Measurements from ENCODE around the gene CELF2. TPM values are rescaled to one million over a fixed set of nuclear protein-coding genes. Genes with fewer than 3 reads are reported as not detected.

CELF2 gene
- total RNA-seq, 4 donors from 2014 or later: 8.7 to 28.6 (median 22.9) TPM

GRCh38 chr10:11043446-11044127 lies 25.9 kb downstream of the CELF2 start:
- Histone ChIP-seq H3K4me1 (peaks cover 16% of the 10 kb centered on the region), H3K36me3 (no peaks in the 10 kb centered on the region), H3K9me3 (no peaks in the 10 kb centered on the region), H3K27ac (no peak overlapping the region), H3K4me3 (no peak overlapping the region), H3K27me3 (no peaks in the 10 kb centered on the region)
- TF ChIP-seq, protein P1, sequence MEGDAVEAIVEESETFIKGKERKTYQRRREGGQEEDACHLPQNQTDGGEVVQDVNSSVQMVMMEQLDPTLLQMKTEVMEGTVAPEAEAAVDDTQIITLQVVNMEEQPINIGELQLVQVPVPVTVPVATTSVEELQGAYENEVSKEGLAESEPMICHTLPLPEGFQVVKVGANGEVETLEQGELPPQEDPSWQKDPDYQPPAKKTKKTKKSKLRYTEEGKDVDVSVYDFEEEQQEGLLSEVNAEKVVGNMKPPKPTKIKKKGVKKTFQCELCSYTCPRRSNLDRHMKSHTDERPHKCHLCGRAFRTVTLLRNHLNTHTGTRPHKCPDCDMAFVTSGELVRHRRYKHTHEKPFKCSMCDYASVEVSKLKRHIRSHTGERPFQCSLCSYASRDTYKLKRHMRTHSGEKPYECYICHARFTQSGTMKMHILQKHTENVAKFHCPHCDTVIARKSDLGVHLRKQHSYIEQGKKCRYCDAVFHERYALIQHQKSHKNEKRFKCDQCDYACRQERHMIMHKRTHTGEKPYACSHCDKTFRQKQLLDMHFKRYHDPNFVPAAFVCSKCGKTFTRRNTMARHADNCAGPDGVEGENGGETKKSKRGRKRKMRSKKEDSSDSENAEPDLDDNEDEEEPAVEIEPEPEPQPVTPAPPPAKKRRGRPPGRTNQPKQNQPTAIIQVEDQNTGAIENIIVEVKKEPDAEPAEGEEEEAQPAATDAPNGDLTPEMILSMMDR (IDR thresholded peaks at IDR 0.05): no peak
- TF ChIP-seq EP300 (IDR thresholded peaks at IDR 0.05) (no peak), POLR2A (IDR thresholded peaks at IDR 0.05) (no peak), POLR2AphosphoS5 (IDR thresholded peaks at IDR 0.05) (no peak)
- no peak for DNase-seq (ENCODE audit: low spot score in 2 of 2)
- WGBS: 91% methylated on average over 22 of the region's 23 CpGs

- DNase-seq (ENCODE audit: low spot score in 2 of 2): no peak
- Histone ChIP-seq H3K4me1 (peaks cover 33% of the 10 kb centered on the region), H3K27ac (peak overlapping the region; percentile 79), H3K27me3 (no peaks in the 10 kb centered on the region), H3K9me3 (no peaks in the 10 kb centered on the region), H3K4me3 (no peak overlapping the region), H3K36me3 (no peaks in the 10 kb centered on the region)
- TF ChIP-seq POLR2A (IDR thresholded peaks at IDR 0.05) (no peak), EP300 (IDR thresholded peaks at IDR 0.05) (no peak), POLR2AphosphoS5 (IDR thresholded peaks at IDR 0.05) (no peak)
- TF ChIP-seq, protein P1 (IDR thresholded peaks at IDR 0.05): no peak
- 100% methylated on average over 3 of the region's 3 CpGs for whole genome bisulfite sequencing
These were observed 27.8 kb downstream of the CELF2 start for GRCh38 chr10:11045487-11045886.

DNA sequence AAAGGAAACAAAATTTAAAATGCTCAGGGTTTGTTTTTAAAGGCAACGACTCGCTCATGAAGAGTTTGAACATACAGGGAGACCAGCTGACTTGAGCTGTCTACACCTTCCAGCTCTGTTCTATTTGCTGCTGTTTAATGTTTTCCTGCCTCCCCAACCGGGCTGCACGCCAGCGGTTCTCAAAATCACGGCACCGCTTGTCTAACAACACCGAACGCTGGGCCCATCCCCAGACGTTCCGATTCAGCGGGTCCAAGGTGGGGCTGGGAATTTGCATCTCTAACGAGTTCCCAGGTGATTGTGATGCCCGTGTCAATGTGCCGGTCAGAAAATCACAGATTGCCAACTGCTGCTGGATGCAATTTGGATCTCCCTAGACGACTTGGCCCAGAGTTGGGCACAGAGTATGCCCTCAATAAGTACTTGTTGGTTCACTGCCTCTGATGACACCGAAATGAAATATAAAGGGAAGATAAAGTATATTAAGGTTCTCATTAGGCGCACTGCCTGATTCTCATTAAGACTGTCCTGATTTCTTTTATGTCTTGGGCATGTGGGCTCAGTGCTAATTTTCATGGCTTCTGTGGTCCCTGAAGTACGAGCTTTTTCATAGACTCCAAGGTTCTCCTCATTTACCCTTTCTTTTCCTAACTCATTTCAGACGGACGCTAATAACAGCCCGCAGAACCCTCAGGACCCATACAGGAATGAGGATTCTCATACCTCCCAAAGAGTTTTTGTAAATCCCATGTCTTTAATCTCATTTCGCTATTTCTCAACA lies 28.5 kb downstream of the CELF2 start:
- no peaks in the 10 kb centered on the region for H3K36me3 ChIP-seq
- H3K4me3 ChIP-seq: peak overlapping the region; percentile 9
- TF ChIP-seq EP300 (IDR thresholded peaks at IDR 0.05): no peak
- no peak for TF ChIP-seq POLR2A (IDR thresholded peaks at IDR 0.05)
- no peak for TF ChIP-seq POLR2AphosphoS5 (IDR thresholded peaks at IDR 0.05)
- TF ChIP-seq, protein P1 (IDR thresholded peaks at IDR 0.05): no peak
- no peak for DNase-seq (ENCODE audit: low spot score in 2 of 2)
- H3K27me3 ChIP-seq: no peaks in the 10 kb centered on the region
- H3K4me1 ChIP-seq: peaks cover 38% of the 10 kb centered on the region
- H3K27ac ChIP-seq: peak overlapping the region; percentile 79
- H3K9me3 ChIP-seq: no peaks in the 10 kb centered on the region
- 69% methylated on average over 23 of the region's 23 CpGs for WGBS

DNA sequence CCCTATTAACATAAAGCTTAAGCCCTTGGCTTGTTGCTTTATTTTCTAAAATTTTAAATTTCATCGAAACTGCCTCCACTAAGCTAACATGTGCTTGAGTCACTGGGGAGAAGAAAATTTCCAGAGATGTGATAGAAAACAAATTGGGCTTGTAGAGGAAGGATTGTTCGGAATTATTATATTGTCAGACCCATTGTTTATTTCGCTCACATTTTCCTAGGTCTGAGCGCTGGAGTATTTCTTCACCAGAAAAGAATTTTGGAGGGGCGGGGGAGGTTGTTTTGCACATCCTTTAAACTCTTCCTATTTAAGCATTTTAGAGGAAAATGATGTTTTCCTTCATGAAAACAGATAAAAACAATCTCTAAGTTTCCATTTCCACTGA lies 29.1 kb downstream of the CELF2 start:
- WGBS: 64% methylated on average over 5 of the region's 5 CpGs
- H3K27ac ChIP-seq: peak overlapping the region; percentile 79

More for the DNA sequence above, 29.1 kb downstream of the CELF2 start:
- DNase-seq (ENCODE audit: low spot score in 2 of 2): no peak
- H3K9me3 ChIP-seq: no peaks in the 10 kb centered on the region
- H3K4me1 ChIP-seq: peaks cover 38% of the 10 kb centered on the region
- no peak overlapping the region for H3K4me3 ChIP-seq
- no peaks in the 10 kb centered on the region for H3K36me3 ChIP-seq
- no peaks in the 10 kb centered on the region for H3K27me3 ChIP-seq
- no peak for TF ChIP-seq POLR2A (IDR thresholded peaks at IDR 0.05)
- no peak for TF ChIP-seq EP300 (IDR thresholded peaks at IDR 0.05)
- TF ChIP-seq, protein P1 (IDR thresholded peaks at IDR 0.05): no peak
- TF ChIP-seq POLR2AphosphoS5 (IDR thresholded peaks at IDR 0.05): no peak

Data from suprapubic skin (tissue), 4 donors.